NK-92 (cell line): ENCODE results near the gene NPBWR2.

Experiments used
- DNase-seq: peaks from one replicate; lab custom pipeline; 2025; ENCODE audit not compliant: unreplicated experiment; lab: John Stamatoyannopoulos, UW

Gene NPBWR2

GRCh38 chr20:64058536-64058935, 48.8 kb downstream of the NPBWR2 start:
- DNase-seq = no peak

GRCh38 chr20:64057628-64058498, 49.5 kb downstream of the NPBWR2 start:
- no peak for DNase-seq

- DNase-seq = no peak
Observed at GRCh38 chr20:64056889-64057627, 50.3 kb downstream of the NPBWR2 start.

DNA sequence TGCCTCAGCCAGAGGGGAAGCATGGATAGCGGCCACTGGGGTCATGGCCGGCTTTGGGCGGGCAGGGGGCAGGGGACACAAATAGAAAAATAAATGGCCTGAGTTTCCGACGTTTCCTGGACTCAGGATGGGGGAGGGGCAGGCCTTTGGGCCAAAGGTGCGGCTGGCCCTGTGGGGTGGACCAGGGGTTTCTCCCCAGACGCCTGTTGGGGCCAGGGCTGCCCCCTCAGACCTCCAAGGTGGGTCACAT, 50.8 kb downstream of the NPBWR2 start:
- DNase-seq = no peak

DNA sequence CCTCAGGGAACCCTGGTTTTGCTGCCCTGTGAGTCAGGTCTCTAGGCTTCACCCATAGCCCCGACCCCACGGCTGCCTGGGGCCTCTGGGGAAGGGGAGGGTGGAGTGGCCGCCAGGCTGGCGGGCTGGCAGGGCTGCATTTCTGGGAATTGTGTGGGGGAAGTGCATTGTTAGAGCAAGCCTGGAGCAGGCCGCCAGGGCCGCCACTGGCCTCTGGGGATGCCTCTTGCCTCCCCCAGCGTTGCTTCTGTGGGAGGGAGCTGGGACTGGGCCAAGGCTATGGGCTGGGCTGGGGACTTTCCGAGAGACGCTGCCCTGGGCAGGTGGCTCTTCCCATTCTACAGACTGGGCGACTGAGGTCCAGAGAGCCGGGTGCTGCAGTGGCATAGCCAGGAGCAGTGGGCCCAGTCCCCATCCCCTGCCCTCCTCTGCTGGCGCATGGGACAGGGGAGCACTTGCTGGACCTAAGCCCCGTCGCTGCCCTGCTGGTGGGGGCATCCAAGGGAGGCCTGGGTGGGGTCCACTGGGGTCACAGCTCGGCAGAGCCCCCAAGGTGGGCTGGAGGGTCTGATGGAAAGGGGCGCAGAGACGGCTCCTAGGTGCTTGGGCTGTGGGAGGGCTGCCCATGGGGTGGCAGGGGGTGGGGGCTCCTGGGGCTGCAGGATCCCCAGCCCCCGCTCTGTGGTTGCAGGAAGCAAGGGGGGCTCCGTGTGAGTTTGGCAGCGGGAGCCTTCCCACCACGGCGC, 51.3 kb downstream of the NPBWR2 start:
- no peak for DNase-seq

GRCh38 chr20:64055396-64055892, 51.9 kb downstream of the NPBWR2 start:
- DNase-seq = no peak

GRCh38 chr20:64053841-64054661, 53.3 kb downstream of the NPBWR2 start:
- no peak for DNase-seq
